KBM-7 (cell line): Measurements from ENCODE around the gene LHX2.

Experiments used
- DNase-seq: peaks from one replicate; pipeline ENCODE4 v3.0.0-alpha.2; 2015
- in situ Hi-C: fragments of 300-500 bp; cut with MboI; formaldehyde crosslinking; loops from 2 replicates; pipeline ENCODE4 v1.14.3; 2020; ENCODE audit warnings: low sequenced_read_pairs, low pct_unique_long_range_greater_than_20kb, mixed read lengths

The LHX2 gene

DNA sequence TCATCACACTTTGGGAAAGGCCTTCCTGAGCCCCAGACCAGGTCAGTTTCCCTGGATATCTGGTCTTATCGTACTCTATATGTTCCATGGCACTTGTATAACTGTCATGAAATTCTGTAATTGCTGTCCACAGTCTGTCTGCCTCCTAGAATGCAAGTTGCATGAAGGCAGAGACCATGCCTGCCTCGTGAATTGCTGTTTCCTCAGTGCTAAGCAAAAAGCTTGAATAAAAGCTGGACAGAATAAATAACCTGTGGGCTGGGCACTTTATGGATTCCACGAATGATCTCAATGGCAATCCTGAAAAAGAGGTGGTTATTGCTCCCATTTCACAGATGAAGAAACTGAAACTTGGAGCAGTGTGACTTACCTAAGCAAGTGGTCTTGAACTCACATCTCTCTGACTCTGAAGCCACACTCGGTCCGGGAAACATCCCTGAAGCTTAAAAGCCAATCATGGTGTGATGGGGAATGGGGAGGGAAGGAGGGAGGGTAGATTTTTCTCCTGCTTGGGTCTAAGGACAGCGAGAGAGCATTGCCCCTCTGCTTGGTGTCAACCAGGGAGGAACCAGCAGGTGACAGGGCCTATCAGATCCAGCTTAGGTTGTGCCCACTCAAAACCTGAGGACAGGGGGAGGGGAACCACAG is 13.2 kb upstream of the LHX2 start:
- in situ Hi-C loops = no loop called here
- no peak for DNase-seq

DNA sequence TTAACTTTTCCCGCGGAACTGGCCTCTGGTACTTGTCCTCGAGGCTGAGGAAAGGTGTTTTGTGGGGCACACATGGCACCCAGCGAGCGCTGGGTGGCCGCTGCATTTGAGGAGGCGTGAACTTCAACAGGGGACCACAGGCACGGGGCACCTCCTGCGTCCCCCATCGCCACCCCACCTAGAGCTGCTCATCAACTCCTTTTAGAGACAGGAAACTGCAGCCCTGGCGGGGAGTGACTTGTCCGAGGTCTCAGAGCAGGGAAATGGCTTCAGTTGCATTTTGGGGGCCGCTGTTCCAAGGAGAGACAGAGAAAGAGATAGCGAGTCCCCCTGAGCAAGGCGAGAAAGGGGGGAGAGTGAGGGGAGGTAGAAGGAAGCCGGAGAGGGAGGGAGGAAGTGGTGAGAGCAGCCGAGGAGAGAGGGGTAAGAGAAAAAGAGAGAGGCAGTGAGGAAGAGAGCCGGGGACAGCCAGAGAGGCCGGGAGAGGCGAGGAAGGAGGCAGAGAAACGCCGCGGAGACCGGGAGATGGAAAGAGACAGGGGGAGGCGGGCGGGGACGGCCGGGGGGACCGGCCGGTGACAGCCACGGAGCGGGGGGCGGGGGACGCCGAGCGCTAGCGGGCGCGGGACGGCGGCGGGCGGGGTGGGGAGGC is 12.5 kb upstream of the LHX2 start:
- in situ Hi-C loops = no loop called here
- no peak for DNase-seq

DNA sequence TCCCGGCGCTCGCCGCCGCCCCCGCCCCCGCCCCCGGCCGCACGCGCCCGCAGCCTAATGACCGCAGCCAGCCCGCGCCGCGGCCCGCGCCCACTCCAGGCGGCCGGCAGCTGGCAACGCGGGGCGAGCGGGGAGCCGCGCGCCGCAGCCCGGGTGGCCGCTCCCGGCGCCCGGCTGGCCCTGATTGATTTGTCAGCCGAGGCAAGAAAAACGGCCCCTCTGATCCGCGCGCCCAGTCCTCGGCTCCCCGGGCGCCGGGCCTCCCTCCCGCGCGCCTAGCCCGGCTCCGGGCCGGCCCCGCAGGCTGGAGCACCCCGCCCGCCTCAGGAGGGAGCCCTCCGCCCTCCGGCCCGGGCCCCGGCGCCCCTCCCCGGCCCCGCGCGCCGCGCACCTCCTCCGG is 11.9 kb upstream of the LHX2 start:
- no peak for DNase-seq
- in situ Hi-C loops = no loop called here

DNA sequence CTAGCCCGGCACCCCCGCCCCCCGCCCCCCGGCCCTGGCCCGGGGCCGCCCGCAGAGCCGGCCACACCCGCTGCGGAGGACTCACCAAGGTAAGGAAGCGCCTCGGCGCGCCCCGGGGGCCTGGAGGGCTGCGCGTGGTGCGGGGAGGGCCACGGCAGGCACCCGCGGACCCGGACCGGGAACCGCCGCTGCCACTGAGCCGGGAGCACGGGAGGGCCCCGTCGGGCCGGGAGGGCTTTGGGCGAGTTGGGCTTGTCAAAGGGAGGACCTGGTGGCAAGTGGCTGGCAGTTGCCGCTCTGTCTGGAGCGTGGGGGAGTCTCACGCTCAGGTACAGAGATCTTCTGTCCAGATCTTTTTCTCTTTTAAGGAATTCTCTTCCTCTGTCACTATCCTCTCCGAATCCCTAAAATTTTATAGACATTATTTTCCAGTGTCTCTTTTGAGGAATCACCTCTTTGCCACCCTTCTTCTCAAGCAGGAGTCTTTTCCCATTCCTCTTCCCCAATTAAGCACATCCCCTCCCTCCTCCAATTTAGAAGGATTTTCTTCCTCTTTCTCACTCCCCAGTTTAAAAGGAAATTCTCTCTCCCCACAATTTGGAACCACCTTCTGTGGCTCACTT is 11.3 kb upstream of the LHX2 start:
- DNase-seq = no peak
- in situ Hi-C loops = no loop called here

DNA sequence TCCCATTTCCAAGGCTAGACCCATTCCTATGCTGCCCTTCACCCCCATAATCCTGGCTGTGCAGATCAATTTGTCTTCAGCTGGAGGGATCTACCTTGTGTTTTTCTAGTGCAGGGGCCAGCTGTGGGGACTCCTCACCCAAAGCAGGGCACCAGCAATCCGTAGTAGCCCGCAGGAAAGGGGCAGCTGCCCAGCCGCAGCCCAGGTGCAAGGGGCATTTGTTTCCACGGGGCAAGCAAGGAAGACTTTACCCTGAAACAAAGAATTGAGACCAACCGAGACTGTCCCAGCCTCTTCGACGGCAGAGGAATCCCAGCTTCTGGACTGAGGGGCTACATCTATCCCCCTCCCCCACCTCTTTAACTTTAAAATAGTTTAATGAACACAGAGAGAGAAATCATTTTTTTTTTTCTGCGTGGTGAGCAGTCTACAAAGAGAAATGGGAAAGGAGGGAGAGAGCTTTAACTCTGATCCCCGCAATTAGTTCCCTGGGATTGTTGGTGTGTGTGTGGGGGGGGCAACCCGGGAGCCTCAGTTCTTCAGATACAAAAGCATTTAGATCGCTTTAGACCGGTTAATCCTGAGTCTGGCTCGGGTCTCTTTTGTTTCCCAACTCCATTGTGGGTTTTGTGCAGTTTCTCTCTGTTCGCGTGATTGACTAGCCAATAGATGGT is 10.6 kb upstream of the LHX2 start:
- DNase-seq = no peak
- in situ Hi-C loops = no loop called here

DNA sequence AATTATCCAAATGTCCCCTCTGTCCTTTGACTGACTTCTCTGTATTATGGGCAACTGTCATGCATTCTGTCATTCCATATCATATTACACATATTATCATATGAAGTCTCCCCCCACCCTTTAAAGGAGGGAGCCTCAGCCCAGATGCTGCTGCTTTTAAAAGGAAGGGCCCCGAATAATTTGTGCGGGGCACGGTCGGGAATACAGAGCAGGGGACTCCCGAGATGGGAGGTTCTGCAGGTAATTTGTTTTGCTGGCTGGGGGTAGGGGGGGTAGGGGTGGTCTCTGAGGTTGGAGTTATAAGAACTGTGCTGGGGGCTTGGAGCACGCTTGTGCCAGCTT is 10.1 kb upstream of the LHX2 start:
- no peak for DNase-seq
- in situ Hi-C loops = no loop called here

DNA sequence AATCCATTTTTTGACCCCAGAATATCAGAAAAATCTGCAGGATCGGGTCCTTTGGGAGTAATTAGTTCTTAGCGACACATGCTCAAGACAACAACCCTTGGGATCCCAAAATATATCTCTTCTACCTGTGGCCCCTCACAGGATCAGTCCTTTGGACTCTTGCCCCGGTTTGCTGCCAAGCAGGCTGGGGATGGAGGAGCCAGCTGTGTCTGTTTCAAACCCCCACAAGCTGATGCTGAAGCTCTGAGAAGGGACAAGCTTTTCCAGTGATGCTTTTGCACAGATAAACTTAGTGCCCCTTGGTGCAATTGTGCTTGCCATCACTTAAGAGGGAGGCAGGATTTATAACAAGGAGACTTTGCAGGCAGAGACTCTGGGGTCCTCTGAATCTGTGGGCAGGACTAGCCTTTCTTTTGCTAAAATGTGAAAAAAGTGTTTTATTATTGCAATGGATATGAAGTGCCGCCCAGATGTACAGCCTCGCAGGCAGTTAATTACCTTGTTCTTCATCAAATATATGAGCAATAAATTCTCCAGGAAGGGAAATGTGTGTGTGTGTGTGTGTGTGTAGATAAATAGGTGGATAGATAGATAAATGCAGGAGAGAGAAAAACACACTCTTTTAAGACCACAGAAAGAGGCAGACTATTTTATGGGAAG is 9.6 kb upstream of the LHX2 start:
- in situ Hi-C loops = no loop called here
- DNase-seq = no peak

DNA sequence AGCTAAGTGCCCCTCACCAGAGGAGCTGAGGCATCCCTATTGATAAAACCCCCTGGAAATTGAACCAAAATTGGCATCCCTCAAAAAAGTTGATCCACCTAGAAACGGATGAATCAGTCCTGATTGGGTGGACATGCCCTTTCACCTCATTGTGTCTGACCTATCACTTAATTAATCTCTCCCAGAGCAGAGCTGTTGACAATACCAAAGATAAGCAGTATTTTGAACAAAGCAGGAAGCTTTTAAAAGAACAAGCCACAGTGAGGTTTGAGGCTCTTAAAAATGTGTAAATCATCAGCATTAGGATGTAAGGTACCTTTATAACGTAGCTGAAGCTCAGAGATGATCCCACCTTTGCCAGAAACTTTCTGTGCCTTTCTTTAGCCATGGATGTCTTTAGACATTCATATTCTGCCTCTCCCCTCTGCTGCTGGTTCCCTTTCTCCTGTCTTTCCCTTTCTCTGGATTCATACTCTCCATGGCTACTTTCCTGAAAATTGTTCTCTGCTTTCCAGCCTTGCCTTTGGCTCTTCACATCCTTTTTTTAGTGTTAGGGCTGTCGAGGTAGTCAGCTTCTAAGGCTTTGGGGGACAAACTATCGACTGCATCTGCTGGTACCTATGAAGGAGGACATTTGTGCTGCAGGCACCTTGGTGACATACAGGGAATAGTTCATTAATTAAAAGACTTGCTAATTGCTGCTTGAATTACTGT is 7.8 kb upstream of the LHX2 start:
- DNase-seq = no peak
- in situ Hi-C loops = no loop called here

DNA sequence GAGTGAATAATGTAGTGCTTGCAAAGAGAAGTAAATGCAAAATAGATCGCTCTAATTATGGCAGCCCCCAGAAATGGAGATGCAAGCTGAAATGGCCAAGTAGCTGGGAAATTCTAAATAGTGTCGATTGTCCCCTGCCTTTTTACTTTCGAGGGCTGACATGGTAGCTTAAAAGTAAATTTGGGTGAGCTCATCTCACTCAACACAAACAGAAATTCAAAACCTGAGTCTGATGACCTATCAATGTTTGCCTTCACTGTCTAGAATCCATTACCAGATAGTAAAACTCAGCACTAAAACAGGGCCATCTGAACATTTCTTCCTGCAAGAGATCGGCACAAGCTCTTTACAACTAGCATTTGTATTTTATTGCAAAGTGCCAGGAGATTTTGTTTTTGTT is 7.0 kb upstream of the LHX2 start:
- in situ Hi-C loops = no loop called here
- no peak for DNase-seq

DNA sequence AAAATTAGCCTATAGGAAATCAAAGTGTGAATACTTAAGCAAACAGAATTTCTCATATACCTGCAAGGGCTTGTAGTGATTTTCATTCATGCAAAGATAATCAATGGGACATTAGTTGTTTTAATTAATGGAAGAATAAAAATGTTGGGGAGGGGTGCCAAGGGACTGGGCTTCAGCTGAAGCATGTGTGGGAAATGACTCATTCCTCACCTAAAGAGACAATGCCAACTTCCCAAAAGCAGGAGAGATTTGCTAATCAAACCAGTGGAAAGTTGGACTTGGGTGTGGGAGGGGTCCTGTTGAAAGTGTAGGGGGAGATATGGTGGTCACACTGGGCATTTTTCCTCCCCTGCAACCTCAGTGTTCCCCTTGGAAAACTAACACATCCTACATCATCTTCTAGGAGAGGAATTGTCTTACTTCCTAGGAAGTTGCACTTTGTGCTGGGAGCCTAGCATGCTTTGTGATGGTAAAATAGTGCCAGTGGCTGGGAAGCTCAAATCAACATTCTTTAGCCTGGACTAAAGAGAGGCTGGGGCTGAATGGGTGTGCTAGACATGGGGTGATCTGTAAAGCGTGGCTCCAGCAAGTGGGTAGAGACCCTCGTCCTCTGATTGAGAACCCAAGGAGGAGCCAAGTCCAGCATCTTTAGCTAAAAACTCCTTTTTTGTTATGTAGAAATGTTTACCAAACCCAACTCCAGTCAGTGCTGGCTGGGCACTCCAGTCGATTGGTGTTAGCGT is 6.4 kb upstream of the LHX2 start:
- in situ Hi-C loops = no loop called here
- DNase-seq = no peak

DNA sequence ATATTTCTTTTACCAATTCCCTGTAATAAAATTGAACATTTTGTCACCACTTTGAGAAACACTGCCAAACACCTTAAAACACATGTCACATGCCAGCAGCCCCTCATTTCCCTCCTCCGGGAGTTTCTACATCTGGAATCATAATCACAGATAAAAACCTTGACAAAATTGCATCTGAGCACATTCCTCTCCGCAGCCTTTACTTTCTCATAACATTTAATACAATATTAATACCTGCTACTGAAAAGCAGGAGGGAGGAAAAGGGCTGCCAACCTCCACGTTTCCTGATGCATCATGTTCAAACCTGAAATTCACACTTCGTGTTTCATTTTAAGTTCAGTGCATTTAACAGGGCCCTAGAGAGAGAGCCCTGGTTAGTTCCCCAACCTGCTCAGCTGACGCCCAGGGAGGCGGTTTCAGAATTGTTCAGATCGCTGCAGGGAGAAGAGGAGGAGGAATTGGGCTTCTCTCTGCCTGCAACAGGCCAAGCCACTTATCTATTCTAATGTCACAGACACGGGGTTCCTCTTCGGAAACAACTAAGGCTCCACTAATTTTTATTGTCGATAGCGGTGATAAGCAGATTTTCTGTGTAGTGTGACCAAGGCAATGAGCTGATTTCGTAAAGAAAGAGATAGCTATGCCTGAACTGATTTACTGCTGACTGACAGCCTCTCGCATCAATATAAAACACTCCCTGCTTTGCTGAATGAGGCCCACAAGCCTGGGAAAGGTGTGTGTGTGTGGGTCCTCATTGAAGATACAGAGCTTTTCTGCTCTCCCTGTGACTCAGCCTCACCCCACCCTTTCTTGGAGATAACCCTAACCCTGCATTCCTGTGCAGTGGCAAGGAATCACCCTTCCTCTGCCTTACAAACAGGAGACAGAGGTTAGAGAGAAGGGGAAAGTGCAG is 4.9 kb upstream of the LHX2 start:
- DNase-seq = no peak
- in situ Hi-C loops = no loop called here

DNA sequence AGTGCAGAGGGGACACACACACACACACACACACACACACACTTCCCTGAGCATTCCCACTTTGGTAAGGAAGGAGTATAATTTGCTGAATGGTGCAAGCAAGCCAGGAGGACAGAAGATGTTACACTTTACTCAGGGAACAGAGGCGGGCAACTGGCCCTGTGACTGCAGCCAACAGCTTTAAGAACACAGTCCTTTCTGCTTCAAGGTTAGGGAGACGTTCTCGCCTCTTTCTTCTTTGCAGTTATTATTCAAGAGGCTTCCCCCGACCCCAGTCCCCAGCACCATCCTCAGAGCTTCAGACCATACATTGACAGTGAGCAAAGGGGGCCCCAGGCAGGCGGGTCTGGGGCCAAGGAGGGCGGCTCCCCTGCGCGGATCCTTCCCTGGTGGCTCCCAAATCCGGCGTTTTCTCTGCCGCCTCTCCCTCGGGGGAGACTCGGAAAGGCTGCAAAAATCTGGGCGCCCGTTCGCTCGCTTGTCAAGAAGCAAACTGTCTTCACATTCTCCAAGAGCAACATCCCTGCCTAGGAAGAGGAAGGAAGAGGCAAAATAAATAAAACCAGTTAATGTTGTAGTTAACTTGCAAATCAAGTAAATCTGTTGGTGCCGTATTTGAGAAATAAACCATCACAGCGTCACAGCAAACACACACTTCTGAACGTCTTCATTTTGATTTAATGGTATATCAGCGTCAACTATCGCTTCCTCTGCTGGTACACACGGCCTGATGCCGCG is 3.8 kb upstream of the LHX2 start:
- DNase-seq = no peak
- in situ Hi-C loops = no loop called here

DNA sequence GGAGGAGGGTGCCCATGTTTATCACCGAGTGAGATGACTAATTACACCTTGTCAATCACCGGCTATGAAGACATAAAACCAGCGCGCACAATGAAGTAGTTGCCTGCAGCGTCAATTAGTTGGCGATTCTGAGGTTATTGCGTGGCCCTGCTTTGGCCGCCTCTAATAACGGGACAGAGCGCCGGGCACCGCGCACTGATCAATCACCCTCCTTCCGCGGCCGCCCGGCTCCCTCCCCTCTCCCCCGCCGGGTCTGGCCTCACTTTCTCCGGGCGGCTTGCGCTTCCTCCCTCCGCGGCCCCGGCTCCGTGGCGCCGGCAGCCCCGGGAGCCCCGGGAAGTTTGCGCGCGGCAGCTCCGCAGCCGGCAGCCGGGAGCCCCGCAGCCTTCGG is 3.3 kb upstream of the LHX2 start:
- DNase-seq = no peak
- in situ Hi-C loops = no loop called here

DNA sequence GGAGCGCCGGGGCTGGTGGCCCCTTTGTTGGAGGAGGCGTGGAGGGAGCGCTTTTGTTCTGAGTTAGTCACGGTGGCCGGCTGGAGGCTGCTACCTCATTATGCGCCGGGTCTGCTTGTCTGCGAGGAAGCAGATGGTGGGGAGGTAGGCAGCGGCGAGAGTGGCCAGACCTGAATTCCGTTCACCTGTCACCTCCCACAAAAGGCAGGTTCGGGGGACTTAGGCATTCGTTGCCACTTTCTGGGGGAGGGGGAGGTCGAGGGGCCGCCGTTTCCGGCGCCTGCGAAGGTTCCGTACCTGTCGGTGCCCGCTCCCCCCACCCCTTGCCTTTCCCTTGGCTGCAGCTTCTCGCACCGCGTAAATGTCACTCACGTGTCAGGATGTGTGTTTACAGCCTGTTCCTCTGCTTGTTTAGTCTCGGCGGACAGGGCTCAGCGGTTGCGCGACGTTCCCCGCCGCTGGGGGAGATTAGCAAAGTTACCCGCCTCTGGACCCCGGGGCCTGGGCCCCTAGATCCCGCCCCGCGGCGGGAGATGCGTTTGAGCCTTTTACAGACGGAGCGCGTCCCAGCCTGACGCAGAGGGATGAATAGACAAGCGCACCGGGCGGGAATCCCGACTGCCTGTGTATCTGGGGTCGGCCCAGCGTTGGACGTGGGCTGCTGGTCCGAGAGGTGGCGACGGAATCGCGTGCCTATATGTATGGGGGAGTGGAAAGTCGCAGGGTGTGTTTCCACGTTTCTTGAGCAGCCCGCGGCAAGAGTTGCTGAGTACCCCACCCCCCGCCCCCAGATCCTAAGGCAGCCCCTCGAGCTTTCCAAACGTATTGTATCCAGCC is 2.7 kb upstream of the LHX2 start:
- in situ Hi-C loops = no loop called here
- DNase-seq = no peak

DNA sequence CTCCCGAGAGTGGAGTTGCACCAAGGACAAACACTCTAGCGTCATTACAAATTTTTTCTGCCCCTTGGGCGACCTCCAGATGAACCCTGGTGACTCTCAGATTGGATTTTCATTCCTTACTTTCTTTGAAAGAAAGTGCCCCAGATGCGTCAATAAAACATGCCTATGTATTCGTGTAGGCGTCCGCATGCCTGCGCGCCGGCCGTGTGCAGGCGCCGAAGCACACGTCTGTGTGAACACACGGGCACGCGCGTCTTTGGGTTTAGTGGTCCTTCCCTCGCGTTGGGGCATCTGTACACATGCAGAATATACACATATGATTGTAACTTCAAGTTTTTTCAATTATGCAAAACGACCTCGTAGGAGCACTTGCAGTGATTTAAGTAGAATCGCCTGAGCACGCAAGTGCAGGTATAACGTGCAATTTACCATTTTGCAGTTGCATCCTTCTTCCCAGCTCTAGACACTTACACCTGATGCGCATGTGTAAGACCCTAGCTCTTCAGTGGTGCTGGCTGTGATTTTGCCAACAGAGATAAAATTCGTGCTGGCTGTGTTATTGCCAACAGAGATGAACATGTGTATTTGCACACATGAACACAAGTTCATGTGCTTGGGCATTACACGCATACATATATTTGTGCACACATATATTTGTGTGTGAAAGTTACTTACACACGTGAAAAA is 1.9 kb upstream of the LHX2 start:
- in situ Hi-C loops = no loop called here
- no peak for DNase-seq

DNA sequence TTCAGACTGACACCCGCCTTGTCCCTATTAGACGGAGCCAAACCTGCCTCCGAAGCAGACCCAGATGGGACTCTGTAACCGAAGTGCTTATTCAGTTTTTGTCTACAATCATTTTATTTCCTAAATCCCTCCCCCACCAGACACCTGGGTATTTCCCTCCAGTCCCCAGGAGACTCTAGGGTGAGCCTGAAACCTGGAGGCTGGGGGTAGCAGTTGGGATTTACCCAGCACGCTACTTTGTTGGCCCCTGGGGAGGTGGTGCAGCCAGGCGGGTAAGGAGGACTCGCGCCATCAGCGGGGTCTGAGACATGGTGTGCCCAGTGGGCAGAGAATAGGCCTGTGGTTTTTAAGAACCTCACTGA is 1.3 kb upstream of the LHX2 start:
- in situ Hi-C loops = no loop called here
- no peak for DNase-seq
